ENCODE measurements around the gene C4BPA. TPM values are rescaled to one million over a fixed set of nuclear protein-coding genes. Genes with fewer than 3 reads are reported as not detected.

Gene C4BPA
- total RNA-seq, 2 donors from 2014 or later: not detected

DNA sequence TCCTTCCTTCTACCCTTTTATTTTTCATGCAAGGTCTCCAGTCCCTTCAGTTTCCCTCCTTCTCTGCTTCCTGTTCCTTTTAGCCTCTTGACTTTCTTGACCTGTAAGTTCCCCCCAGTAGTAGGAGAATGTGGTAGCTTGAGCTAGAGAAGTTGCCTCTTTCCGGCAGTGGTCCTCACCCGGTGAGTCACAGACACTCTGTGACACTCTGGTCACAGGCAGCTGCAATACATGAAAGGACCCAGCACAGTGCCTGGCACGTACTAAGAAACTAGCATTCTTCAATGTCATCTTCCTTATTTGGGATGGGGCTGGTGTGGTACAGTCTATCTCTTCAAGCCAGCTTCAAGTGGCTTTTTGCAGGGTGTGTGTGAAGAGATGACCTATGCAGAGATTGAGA, 35.0 kb upstream of the C4BPA start:
- Mint-ChIP-seq H3K27ac (peak overlapping the region; percentile 4), H3K36me3 (ENCODE audit: insufficient read depth in 2 of 2) (peaks cover 0 to 3% of the 10 kb centered on the region in 2 donors), H3K4me1 (ENCODE audit: low read depth) (peaks cover 25% of the 10 kb centered on the region), H3K4me3 (no peak overlapping the region), H3K27me3 (ENCODE audit: low read depth) (no peaks in the 10 kb centered on the region), H3K9me3 (no peaks in the 10 kb centered on the region)
- ATAC-seq (replicated peaks in 1 of 2) (peak; percentile 83 to 84), DNase-seq (peak in 1 of 2 donors; percentile 30)

DNA sequence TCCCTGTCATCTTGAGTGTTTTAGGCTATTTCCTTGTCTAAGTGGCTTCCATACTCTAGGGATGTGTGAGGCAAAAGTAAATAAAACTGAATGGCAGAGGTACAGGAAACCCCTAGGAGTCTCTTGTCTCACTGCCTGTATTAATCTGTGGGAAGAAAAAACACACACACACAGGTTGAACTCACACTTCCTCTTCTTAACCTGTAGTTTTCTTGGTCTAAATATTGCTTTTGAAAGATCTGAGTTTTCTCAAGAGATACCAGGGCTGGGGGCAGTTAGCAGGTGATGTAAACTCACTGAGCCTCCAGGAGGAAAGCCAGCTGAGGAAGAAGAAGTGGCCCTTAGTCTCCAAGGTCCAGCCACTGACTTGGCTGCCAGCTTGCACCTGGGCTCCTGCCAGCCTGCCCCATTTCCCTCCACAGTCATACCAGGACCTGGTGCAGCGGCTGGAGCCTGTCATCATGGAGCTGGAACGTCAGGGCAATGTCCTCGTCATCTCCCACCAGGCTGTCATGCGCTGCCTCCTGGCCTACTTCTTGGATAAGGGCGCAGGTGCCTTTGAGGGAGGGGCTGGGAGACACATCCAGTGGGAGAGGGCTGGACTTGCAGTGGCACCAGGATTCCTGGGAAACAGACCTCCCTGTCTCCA, 34.1 kb upstream of the C4BPA start:
- Mint-ChIP-seq H3K27me3 (ENCODE audit: low read depth) (no peaks in the 10 kb centered on the region), H3K9me3 (no peaks in the 10 kb centered on the region), H3K4me1 (ENCODE audit: low read depth) (peaks cover 25% of the 10 kb centered on the region), H3K4me3 (no peak overlapping the region), H3K36me3 (ENCODE audit: insufficient read depth in 2 of 2) (peaks cover 0 to 3% of the 10 kb centered on the region in 2 donors), H3K27ac (peak overlapping the region; percentile 7)
- DNase-seq (no peak), ATAC-seq (replicated peaks in 1 of 2) (no peak)

DNA sequence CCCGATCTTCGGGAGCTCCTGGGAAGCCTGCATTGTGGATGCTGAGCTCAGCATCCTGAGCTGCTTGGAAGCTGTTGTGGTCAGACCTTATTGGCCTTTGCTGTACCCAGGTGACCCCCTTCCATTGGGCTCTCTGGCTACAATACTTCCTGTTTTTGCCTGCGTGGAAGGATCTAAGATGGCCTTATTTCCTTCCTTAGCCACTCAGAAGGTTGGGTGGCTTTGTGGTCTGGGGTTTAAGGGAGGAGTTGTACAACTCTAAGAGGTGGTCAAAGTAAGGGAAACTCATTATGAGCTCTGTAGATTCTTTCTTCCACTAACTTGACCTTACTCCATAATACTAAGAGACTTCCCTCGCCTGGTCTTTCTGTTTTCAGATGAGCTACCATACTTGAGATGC, 33.2 kb upstream of the C4BPA start:
- Mint-ChIP-seq H3K9me3 (no peaks in the 10 kb centered on the region), H3K27ac (peak overlapping the region; percentile 14), H3K36me3 (ENCODE audit: insufficient read depth in 2 of 2) (peaks cover 0 to 3% of the 10 kb centered on the region in 2 donors), H3K27me3 (ENCODE audit: low read depth) (no peaks in the 10 kb centered on the region), H3K4me1 (ENCODE audit: low read depth) (peaks cover 25% of the 10 kb centered on the region), H3K4me3 (no peak overlapping the region)
- ATAC-seq (replicated peaks in 1 of 2) (peak; percentile 31 to 33), DNase-seq (no peak)

DNA sequence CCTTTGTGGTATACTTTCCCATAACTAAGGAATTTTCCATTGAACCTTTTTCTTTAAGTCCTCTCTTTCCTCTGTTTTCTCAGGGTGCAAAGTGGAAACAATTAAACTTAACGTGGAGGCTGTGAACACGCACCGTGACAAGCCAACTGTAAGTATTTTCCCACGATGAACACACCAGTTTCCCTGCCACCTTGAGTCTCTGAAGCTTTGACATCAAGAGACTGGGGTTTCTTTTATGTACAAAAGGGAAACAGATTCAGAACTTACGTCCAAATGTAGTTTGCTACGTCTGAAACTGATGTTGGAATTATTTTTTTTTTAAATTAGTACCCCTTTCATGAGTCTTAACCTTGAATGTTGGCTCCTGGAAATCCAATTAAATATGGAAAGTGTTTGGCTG, 32.6 kb upstream of the C4BPA start:
- no peak overlapping the region for H3K27ac Mint-ChIP-seq
- DNase-seq: no peak
- no peaks in the 10 kb centered on the region for H3K27me3 Mint-ChIP-seq (ENCODE audit: low read depth)
- no peaks in the 10 kb centered on the region for H3K9me3 Mint-ChIP-seq
- no peak overlapping the region for H3K4me3 Mint-ChIP-seq
- no peak for ATAC-seq (replicated peaks in 1 of 2)
- H3K36me3 Mint-ChIP-seq (ENCODE audit: insufficient read depth in 2 of 2): peaks cover 0 to 3% of the 10 kb centered on the region in 2 donors
- peaks cover 25% of the 10 kb centered on the region for H3K4me1 Mint-ChIP-seq (ENCODE audit: low read depth)

GRCh38 chr1:207072233-207072632, 31.8 kb upstream of the C4BPA start:
- Mint-ChIP-seq H3K27ac (no peak overlapping the region), H3K4me3 (no peak overlapping the region), H3K9me3 (no peaks in the 10 kb centered on the region), H3K36me3 (ENCODE audit: insufficient read depth in 2 of 2) (peaks cover 0 to 3% of the 10 kb centered on the region in 2 donors), H3K4me1 (ENCODE audit: low read depth) (peaks cover 25% of the 10 kb centered on the region), H3K27me3 (ENCODE audit: low read depth) (no peaks in the 10 kb centered on the region)
- no peak for DNase-seq
- ATAC-seq (replicated peaks in 1 of 2): no peak

GRCh38 chr1:207073906-207074820, 29.9 kb upstream of the C4BPA start:
- H3K4me3 Mint-ChIP-seq: no peak overlapping the region
- ATAC-seq (replicated peaks in 1 of 2): no peak

GRCh38 chr1:207076181-207076955, 27.7 kb upstream of the C4BPA start:
- Mint-ChIP-seq H3K4me1 (ENCODE audit: low read depth) (peaks cover under 1% of the 10 kb centered on the region), H3K36me3 (ENCODE audit: insufficient read depth in 2 of 2) (no peaks in the 10 kb centered on the region), H3K4me3 (no peak overlapping the region), H3K9me3 (no peaks in the 10 kb centered on the region), H3K27me3 (ENCODE audit: low read depth) (no peaks in the 10 kb centered on the region), H3K27ac (no peak overlapping the region)
- DNase-seq (no peak), ATAC-seq (replicated peaks in 1 of 2) (no peak)

More at GRCh38 chr1:207073906-207074820, 29.9 kb upstream of the C4BPA start:
- DNase-seq: no peak
- H3K27me3 Mint-ChIP-seq (ENCODE audit: low read depth): no peaks in the 10 kb centered on the region
- no peaks in the 10 kb centered on the region for H3K9me3 Mint-ChIP-seq
- peaks cover 0 to under 1% of the 10 kb centered on the region in 2 donors for H3K36me3 Mint-ChIP-seq (ENCODE audit: insufficient read depth in 2 of 2)
- peaks cover 21% of the 10 kb centered on the region for H3K4me1 Mint-ChIP-seq (ENCODE audit: low read depth)
- no peak overlapping the region for H3K27ac Mint-ChIP-seq

- ATAC-seq (replicated peaks in 1 of 2) (no peak), DNase-seq (no peak)
- Mint-ChIP-seq H3K4me1 (ENCODE audit: low read depth) (no peaks in the 10 kb centered on the region), H3K27ac (no peak overlapping the region), H3K36me3 (ENCODE audit: insufficient read depth in 2 of 2) (no peaks in the 10 kb centered on the region), H3K27me3 (ENCODE audit: low read depth) (no peaks in the 10 kb centered on the region), H3K4me3 (no peak overlapping the region), H3K9me3 (no peaks in the 10 kb centered on the region)
Measured at GRCh38 chr1:207077012-207077411, 27.0 kb upstream of the C4BPA start.

DNA sequence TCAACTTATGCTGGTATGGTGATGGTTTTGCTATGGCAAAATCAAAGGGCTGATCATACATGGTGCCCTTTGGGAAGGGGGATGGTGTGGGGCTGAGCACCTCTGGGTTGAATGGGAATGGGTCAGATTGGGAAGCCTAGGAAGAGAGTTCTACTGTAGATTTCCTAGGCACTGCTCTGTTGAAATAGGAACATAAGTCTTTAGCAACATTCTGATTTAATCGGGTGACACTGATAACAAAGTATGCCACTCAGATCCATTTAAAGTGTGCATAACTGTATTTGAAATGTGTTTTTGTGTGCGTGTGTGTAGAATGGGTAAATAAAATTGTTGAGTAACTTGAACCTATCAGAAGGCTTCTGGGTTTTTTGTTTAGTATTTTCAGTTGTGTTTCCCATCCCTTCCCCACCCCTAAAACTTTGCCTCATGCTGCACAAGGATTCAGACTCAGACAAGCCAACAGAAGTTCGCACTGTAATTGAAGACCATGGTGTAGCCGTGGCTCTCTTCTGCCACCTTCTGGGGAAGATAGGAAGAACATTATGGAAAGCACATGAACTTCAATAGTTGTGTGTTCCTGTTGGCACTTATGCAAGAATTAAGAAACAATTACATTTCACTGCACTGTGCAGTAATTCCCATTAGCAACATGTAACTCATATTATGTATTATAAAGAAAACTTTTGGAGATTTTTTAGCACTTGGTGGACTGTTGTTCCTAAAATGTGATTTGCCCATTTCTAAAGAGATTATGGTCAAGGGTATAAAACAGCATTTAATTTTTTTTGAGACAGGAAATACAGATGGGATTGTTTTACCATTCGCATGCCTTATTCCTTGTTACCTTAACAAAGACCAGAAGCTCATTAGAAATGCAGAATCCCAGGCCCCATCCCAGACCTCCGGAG, 26.3 kb upstream of the C4BPA start:
- DNase-seq (peak; percentile 47 to 75), ATAC-seq (replicated peaks in 1 of 2) (peak; percentile 69 to 77)
- no peak overlapping the region for H3K27ac Mint-ChIP-seq
- H3K4me1 Mint-ChIP-seq (ENCODE audit: low read depth): no peaks in the 10 kb centered on the region
- no peaks in the 10 kb centered on the region for H3K9me3 Mint-ChIP-seq
- H3K27me3 Mint-ChIP-seq (ENCODE audit: low read depth): no peaks in the 10 kb centered on the region
- H3K4me3 Mint-ChIP-seq: no peak overlapping the region
- no peaks in the 10 kb centered on the region for H3K36me3 Mint-ChIP-seq (ENCODE audit: insufficient read depth in 2 of 2)

GRCh38 chr1:207078578-207079132, 25.4 kb upstream of the C4BPA start:
- Mint-ChIP-seq H3K4me1 (ENCODE audit: low read depth) (no peaks in the 10 kb centered on the region), H3K27me3 (ENCODE audit: low read depth) (peaks cover 8% of the 10 kb centered on the region), H3K9me3 (no peaks in the 10 kb centered on the region), H3K36me3 (ENCODE audit: insufficient read depth in 2 of 2) (no peaks in the 10 kb centered on the region), H3K4me3 (no peak overlapping the region), H3K27ac (no peak overlapping the region)
- DNase-seq: no peak
- no peak for ATAC-seq (replicated peaks in 1 of 2)

DNA sequence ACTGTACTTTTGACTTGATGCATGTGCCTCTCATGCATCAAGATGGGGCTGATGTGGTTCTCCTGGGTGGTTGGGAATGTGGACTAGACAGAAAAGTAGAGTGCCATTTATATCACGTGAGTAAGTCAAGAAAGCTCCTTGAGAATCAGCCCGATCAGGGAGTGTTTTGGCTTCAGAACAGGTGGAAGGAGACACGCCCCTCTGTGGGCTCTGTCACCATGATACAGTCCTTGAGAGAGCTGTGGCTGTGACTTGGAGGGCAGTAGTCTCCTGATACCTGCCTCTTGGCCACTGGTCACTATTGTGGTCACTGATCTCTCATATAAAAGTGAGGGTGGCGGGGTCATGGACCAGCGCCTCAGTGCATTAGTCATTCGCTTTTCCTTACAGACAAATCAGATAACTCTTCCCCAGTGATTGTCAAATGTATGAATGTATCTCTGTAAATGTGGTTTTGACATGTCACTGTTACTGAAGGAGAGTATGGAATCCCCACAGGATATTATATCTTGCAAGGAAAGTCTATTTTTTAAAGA, 24.3 kb upstream of the C4BPA start:
- H3K4me1 Mint-ChIP-seq (ENCODE audit: low read depth): peaks cover 5% of the 10 kb centered on the region
- no peak overlapping the region for H3K27ac Mint-ChIP-seq
- peaks cover 10% of the 10 kb centered on the region for H3K27me3 Mint-ChIP-seq (ENCODE audit: low read depth)
- ATAC-seq (replicated peaks in 1 of 2) (no peak), DNase-seq (no peak)
- no peaks in the 10 kb centered on the region for H3K9me3 Mint-ChIP-seq
- H3K4me3 Mint-ChIP-seq: no peak overlapping the region
- H3K36me3 Mint-ChIP-seq (ENCODE audit: insufficient read depth in 2 of 2): no peaks in the 10 kb centered on the region

DNA sequence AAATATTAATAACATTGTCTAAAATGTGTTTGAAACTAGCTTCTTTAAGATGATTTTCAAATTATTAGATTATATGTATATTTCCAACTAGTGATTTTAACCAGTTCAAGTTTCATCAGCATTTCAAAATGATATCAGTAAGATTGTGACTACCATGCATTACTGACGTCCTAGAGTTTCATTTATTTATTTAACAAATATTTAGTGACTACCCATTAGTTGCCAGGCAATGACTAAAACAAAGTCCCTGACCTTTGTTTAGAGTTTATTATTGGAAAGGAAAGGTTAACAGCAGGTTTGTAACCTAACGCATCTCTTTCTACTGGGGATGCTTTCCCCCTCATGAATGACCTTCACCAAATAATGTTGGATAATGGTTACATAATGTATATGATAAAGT, 22.9 kb upstream of the C4BPA start:
- Mint-ChIP-seq H3K4me3 (no peak overlapping the region), H3K27ac (no peak overlapping the region), H3K27me3 (ENCODE audit: low read depth) (peaks cover 10% of the 10 kb centered on the region), H3K9me3 (no peaks in the 10 kb centered on the region), H3K36me3 (ENCODE audit: insufficient read depth in 2 of 2) (no peaks in the 10 kb centered on the region), H3K4me1 (ENCODE audit: low read depth) (peaks cover 12% of the 10 kb centered on the region)
- DNase-seq (no peak), ATAC-seq (replicated peaks in 1 of 2) (no peak)

Measured in activated T-cell treated with anti-CD3 and anti-CD28 coated beads, Interleukin-2, amount 50 U/mL, for 72 hours (primary cell).